ENCODE data around the gene MPP3.
"Not testable (repeated sequence)": the region's sequence is repeated elsewhere in the genome, so short reads cannot be mapped to it uniquely, and the experiment has no call there.

MPP3 gene

DNA sequence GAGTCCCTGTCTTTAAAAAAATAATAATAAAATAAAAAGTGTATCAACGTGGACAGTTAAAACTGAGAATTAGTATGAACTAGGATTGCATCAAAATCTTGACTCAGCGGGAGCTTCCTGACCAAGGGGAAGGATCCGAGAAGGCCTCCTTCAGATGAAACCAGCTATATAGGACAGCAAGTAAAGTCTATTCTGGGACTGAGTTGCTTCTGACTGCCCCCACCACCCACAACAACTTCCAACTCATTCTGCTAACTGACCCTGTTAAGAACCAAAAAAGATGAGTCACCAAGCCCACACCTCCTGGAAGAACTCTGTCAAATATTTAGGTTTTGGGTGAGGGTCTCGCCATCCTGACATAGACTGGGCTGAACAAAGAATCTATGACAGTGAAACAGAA lies 24.9 kb downstream of the MPP3 start:
- DNase-seq (ENCODE audit: low read depth), result no peak

DNA sequence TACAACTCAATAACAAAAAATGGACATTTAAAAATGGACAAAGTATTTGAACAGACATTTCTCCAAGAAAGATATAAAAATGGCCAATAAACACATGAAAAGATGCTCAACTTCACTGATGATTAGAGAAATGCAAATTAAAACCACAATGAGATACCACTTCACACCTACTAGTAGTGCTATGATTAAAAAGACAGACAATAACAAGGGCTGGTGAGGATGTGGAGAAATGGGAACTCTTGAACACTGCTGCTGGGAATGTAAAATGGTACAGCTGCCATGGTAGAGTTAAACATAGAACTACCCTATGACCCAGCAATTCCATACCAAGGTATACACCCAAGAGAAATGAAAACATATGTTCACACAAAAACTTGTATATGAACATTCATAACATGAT lies 27.8 kb downstream of the MPP3 start:
- no peak for DNase-seq (ENCODE audit: low read depth)

DNA sequence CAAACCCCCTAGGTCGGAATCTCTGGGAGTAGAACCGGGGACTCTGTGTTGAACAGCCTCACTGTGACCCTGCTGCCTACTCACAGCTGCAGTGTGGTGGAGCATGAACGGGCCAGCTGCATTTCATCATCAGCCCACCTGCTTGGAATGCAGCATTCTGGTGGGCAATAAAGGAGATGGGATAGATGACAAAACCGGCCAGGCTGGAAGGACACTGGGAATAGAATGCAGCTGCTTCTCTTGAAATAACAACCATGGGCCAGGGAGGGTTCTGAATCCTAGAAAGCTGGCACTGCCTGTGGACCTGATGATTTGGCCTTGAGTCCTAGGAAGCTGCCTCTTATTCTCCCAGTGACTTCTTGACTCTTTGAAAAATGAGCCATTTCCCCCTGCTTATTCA lies 29.2 kb downstream of the MPP3 start:
- DNase-seq (ENCODE audit: low read depth), result no peak

DNA sequence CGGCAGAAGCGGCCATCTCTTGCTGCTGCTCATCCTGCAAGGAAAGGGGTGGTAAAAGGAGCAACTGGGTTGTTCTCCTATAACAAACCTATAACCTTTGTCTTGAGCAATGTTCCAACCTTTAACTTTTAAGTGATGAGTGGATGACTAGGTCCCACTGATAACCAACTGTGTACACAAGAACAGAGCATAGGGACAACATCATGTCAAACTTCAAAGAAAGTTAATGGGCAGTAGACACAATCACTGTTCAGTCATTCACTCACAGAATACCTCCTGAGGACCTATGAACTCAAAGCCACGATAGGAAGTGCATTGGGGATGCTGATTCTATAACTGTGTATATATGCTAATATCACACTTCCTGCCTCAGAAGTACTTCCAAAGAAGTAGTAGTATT lies 31.1 kb downstream of the MPP3 start:
- DNase-seq (ENCODE audit: low read depth), result no peak

- no peak for DNase-seq (ENCODE audit: low read depth)
These were observed 32.2 kb downstream of the MPP3 start for GRCh38 chr17:43800736-43801135.

DNA sequence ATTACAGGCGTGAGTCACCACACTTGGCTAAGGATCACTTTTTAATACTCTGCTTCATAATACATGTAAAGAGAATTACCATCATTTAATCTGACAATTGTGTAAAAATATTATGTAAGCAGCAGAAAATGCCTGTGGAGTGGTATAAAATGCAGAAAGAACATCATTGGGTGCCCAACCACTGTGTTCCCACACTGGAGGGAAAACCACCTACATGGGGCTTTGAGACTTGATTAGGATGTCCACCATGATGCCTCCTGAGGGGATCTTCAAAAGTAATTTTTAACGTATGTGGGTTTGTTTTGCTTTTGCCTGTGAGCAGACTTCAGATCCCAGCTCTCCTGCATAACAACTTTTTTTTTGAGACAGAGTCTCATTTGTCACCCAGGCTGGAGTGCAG lies 33.9 kb downstream of the MPP3 start:
- no peak for DNase-seq (ENCODE audit: low read depth)

DNA sequence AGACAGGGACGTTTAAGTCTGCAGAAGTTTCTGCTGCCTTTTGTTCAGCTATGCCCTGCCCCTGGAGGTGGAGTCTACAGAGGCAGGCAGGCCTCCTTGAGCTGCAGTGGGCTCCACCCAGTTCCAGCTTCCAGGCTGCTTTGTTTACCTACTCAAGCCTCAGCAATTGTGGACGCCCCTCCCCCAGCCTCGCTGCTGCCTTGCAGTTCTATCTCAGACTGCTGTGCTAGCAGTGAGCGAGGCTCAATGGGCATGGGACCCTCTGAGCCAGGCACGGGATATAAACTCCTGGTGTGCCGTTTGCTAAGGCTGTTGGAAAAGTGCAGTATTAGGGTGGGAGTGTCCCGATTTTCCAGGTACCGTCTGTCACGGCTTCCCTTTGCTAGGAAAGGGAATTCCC lies 34.9 kb downstream of the MPP3 start:
- not testable (repeated sequence) for DNase-seq (ENCODE audit: low read depth)

- not testable (repeated sequence) for DNase-seq (ENCODE audit: low read depth)
These were observed 40.3 kb downstream of the MPP3 start for GRCh38 chr17:43792668-43793067.

GRCh38 chr17:43791589-43791988 lies 41.4 kb downstream of the MPP3 start:
- DNase-seq (ENCODE audit: low read depth), result no peak

GRCh38 chr17:43790311-43790940 lies 42.5 kb downstream of the MPP3 start:
- DNase-seq (ENCODE audit: low read depth), result no peak

GRCh38 chr17:43789482-43789881 lies 43.5 kb downstream of the MPP3 start:
- DNase-seq (ENCODE audit: low read depth), result no peak

DNA sequence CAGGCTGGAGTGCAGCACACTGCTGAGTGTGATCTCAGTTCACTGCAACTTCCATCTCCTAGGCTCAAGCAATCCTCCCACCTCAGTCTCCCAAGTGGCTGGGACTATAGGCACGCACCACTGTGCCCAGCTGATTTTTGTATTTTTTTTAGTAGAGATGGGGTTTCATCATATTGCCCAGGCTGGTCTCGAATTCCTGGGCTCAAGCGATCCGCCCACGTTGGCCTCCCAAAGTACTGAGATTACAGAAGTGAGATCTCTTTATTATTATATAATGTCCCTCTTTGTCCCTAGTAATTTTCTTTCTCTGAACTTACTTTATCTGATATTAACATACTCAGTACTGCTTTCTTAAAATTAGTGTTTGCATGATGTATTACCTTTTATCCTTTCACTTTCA lies 44.4 kb downstream of the MPP3 start:
- DNase-seq (ENCODE audit: low read depth), result no peak

GRCh38 chr17:43787728-43788127 lies 45.2 kb downstream of the MPP3 start:
- no peak for DNase-seq (ENCODE audit: low read depth)

GRCh38 chr17:43784628-43785101 lies 48.3 kb downstream of the MPP3 start:
- DNase-seq (ENCODE audit: low read depth), result no peak

- DNase-seq (ENCODE audit: low read depth), result no peak
These were observed 48.9 kb downstream of the MPP3 start for GRCh38 chr17:43784068-43784467.

- no peak for DNase-seq (ENCODE audit: low read depth)
These were observed 49.8 kb downstream of the MPP3 start for GRCh38 chr17:43782913-43783680.

DNA sequence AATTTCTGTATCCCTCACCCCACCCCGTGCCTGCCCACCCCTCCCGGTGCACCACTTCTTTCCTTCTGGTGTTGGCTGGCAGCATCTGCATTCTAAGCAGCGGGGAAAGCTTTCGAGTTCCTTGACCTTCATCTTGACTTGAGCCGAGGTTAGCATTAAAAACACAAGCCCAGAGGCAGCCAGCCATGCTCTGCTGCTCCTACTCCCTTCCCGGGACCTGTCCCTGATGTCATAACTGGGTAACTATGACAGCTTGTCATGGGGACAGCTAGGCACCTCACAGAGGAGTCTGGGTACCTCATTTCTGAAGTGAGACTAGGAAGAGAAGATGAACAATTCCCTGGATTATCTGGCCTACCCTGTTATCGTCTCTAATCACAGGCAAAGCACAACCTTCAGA lies 52.8 kb downstream of the MPP3 start, which contains the start of gene CFAP97D1:
Gene CFAP97D1, plus strand, starts transcription at position 301 of the 400 bp plus-strand sequence. Its CDS starts 28 bp downstream, at position 329.
- DNase-seq (ENCODE audit: low read depth), result no peak

GRCh38 chr17:43779145-43780125 lies 53.5 kb downstream of the MPP3 start:
- DNase-seq (ENCODE audit: low read depth), result no peak

GRCh38 chr17:43778337-43779144 lies 54.4 kb downstream of the MPP3 start, which contains the start of gene DUSP3:
Gene DUSP3 (minus strand): TSS chr17:43778977. CDS start chr17:43778924, 53 bp downstream.
- DNase-seq (ENCODE audit: low read depth), result peak; percentile 67

- DNase-seq (ENCODE audit: low read depth), result no peak
These were observed 58.4 kb downstream of the MPP3 start for GRCh38 chr17:43774304-43775250.

All from activated T-helper 1 cell treated with Interleukin-2 at 50 U/mL for 16 hours (primary cell).